Transverse colon (tissue), 4 donors: Measurements from ENCODE around the gene GPR39. TPM values are rescaled to one million over a fixed set of nuclear protein-coding genes. Genes with fewer than 3 reads are reported as not detected.

Experiments
- DNase-seq: peaks from one replicate; pipeline ENCODE4 v3.0.0-alpha.2; 2019
- H3K27ac ChIP-seq, 4 donors: fragments of 200-600 bp; sonication (generic); 2 replicates each; pipeline ENCODE4 v1.5.1; 2016 to 2018; ENCODE audit warnings: inconsistent platforms in 4 of 4
- H3K27me3 ChIP-seq: fragments of 200-600 bp; sonication (generic); 2 replicates; pipeline ENCODE4 v1.5.1; 2017; ENCODE audit warnings: inconsistent platforms
- H3K36me3 ChIP-seq, 4 donors: fragments of 200-600 bp; sonication (generic); 2 replicates each; pipeline ENCODE4 v1.5.1; 2017 to 2019; ENCODE audit warnings: inconsistent platforms in 4 of 4
- H3K4me1 ChIP-seq, 4 donors: fragments of 200-600 bp; sonication (generic); 2 replicates each; pipeline ENCODE4 v1.5.1; 2017 to 2020; ENCODE audit warnings: inconsistent platforms in 4 of 4
- H3K4me3 ChIP-seq, 4 donors: fragments of 200-600 bp; sonication (generic); 1 replicate in 1 of 4; 2 replicates in 3 of 4; pipeline versions ENCODE4 v1.5.1 to v1.6.1; 2017 to 2019; ENCODE audit warnings: inconsistent platforms in 4 of 4
- H3K9me3 ChIP-seq, 2 donors: fragments of 200-600 bp; sonication (generic); 2 replicates each; pipeline ENCODE4 v1.5.1; 2017 to 2019; ENCODE audit warnings: inconsistent platforms in 2 of 2
- EP300 ChIP-seq: sonication (generic); formaldehyde crosslinking; IDR thresholded peaks from one replicate; pipeline ENCODE4 v1.6.1; 2017; ENCODE audit warnings: antibody characterized with exemption, low read depth
- POLR2A ChIP-seq: fragments of 450-650 bp; IDR thresholded peaks from one replicate; pipeline ENCODE4 v1.6.1; 2016; ENCODE audit warnings: antibody characterized with exemption, mild to moderate bottlenecking, moderate library complexity
- POLR2AphosphoS5 ChIP-seq, 3 donors: sonication (generic); formaldehyde crosslinking; IDR thresholded peaks; one replicate each; pipeline ENCODE4 v1.6.1; 2016; ENCODE audit warnings: antibody characterized with exemption in 3 of 3
- WGBS, 2 donors: methylation state at CpG; one replicate each; pipeline ENCODE4 v1.1.5; 2018; ENCODE audit warnings: low coverage in 1 of 2; 5-methylcytosine and 5-hydroxymethylcytosine counted together
- in situ Hi-C, 4 donors: fragments of 200-750 bp; cut with MboI; loops; one replicate each; pipeline versions ENCODE4 v1.15.0 to v1.15.1; 2017; ENCODE audit warnings: low sequenced_read_pairs in 3 of 4, low pct_ligation_motif_present in 1 of 4, low pct_unique_long_range_greater_than_20kb in 1 of 4
- intact Hi-C: fragments of 100-400 bp; cut with DNase I; formaldehyde crosslinking; loops from one replicate; pipeline ENCODE4 v1.15.1; 2023; ENCODE audit warnings: low total_unique reads
- total RNA-seq, 4 donors: library from RNA; depleted of rRNA; stranded (reverse); fragments of >200 nt; gene quantifications; one replicate each; pipeline ENCODE4 v1.1.0, GENCODE V29; 2016
- TF ChIP-seq, protein P1 (sequence below), 5 experiments: fragments of 200-600 bp in 3 of 5; fragments of 450-650 bp in 2 of 5; sonication (generic) in 3 of 5; IDR thresholded peaks; 1 replicate in 2 of 5; 2 replicates in 3 of 5; pipeline ENCODE4 v1.5.1; 2016 to 2017; ENCODE audit warnings: antibody characterized with exemption in 5 of 5, inconsistent platforms in 3 of 5, mild to moderate bottlenecking in 2 of 5, moderate library complexity in 1 of 5

Gene GPR39
- total RNA-seq, 4 donors from 2014 or later = 26.3 to 85.3 (median 39.6) TPM

DNA sequence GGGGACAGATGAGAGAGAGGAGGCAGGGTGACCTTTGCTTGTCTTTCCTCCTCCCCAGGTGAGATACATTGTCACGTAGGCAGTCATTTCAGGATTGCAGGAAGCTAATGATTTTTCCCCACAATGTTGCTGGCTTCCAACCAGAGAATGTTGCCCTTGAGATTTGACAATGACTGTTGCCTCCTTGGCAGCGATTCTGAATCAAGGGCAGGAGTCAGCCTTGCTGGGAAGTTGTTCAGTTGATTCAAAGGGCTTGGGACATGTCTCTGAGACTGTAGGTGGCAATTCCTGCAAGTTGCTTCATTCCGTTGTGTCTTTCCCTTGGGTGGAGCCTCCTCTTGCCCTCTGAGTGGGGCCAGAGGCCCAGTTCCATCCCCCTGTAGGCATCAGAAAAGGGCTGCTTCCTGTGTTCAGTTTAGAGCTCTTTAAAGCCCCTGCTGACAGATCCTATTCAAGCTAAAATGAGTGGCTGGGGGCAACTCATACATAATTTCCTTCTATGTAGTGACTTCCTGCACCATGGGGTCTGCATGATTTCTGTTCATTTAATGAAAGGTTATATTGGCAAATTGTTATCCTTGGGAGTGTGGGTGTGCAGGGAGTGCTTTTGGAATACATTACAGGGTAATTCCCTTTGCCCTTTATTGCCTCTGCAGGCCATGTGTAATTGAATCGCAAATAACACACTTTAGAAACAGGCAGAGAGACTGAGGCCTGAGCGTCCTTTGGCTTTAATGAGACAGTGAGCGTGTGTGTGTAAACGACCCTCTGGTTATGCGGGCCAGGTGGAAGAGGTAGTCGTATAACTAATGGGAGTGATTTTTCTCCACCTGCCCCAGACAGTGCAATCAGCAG is 52.4 kb downstream of the GPR39 start:
- intact Hi-C loops (no loop called here), in situ Hi-C loops (no loop called here)
- no peak overlapping the region for H3K4me3 ChIP-seq
- H3K9me3 ChIP-seq = peaks cover 20 to 37% of the 10 kb centered on the region in 2 donors
- no peaks in the 10 kb centered on the region for H3K27me3 ChIP-seq
- peaks cover 0 to 4% (median 0%) of the 10 kb centered on the region in 4 donors for H3K36me3 ChIP-seq
- H3K27ac ChIP-seq = no peak overlapping the region
- TF ChIP-seq, protein P1, sequence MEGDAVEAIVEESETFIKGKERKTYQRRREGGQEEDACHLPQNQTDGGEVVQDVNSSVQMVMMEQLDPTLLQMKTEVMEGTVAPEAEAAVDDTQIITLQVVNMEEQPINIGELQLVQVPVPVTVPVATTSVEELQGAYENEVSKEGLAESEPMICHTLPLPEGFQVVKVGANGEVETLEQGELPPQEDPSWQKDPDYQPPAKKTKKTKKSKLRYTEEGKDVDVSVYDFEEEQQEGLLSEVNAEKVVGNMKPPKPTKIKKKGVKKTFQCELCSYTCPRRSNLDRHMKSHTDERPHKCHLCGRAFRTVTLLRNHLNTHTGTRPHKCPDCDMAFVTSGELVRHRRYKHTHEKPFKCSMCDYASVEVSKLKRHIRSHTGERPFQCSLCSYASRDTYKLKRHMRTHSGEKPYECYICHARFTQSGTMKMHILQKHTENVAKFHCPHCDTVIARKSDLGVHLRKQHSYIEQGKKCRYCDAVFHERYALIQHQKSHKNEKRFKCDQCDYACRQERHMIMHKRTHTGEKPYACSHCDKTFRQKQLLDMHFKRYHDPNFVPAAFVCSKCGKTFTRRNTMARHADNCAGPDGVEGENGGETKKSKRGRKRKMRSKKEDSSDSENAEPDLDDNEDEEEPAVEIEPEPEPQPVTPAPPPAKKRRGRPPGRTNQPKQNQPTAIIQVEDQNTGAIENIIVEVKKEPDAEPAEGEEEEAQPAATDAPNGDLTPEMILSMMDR (IDR thresholded peaks at IDR 0.05) = no peak
- no peak for TF ChIP-seq POLR2A
- TF ChIP-seq EP300 = no peak
- no peak for TF ChIP-seq POLR2AphosphoS5 (IDR thresholded peaks at IDR 0.05)
- WGBS, 2 donors = 79 to 83% methylated on average over 2 to 9 of the region's 9 CpGs
- H3K4me1 ChIP-seq = no peaks in the 10 kb centered on the region
- DNase-seq = no peak

DNA sequence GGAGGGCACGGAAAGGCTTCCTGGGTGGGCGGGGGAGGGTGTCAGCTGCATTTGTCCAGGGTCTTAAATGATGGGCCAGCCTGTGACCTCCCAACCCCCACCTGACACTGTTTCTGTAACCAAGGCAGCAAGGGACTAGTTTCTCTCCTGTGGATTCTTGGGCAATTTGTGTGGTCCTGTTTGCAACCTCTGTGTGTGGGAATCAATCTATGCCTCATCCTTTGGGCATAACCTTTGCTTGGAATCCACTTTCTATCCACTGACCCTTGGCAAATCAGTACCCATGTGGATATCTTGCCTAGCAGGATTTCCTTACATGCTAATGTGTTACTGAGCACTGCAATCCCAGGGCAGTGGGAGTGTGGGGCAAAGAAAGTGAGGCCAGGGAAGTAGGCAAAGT is 54.1 kb downstream of the GPR39 start:
- DNase-seq = no peak
- H3K27me3 ChIP-seq = no peaks in the 10 kb centered on the region
- H3K4me1 ChIP-seq = no peaks in the 10 kb centered on the region
- H3K4me3 ChIP-seq = no peak overlapping the region
- peaks cover 12 to 24% of the 10 kb centered on the region in 2 donors for H3K9me3 ChIP-seq
- 74 to 93% methylated on average over 2 of the region's 2 CpGs for WGBS, 2 donors
- no peak overlapping the region for H3K27ac ChIP-seq
- intact Hi-C loops (no loop called here), in situ Hi-C loops (no loop called here)
- TF ChIP-seq, protein P1 (IDR thresholded peaks at IDR 0.05) = no peak
- no peak for TF ChIP-seq POLR2AphosphoS5 (IDR thresholded peaks at IDR 0.05)
- TF ChIP-seq POLR2A = no peak
- no peak for TF ChIP-seq EP300
- peaks cover 0 to 2% (median 0%) of the 10 kb centered on the region in 4 donors for H3K36me3 ChIP-seq

DNA sequence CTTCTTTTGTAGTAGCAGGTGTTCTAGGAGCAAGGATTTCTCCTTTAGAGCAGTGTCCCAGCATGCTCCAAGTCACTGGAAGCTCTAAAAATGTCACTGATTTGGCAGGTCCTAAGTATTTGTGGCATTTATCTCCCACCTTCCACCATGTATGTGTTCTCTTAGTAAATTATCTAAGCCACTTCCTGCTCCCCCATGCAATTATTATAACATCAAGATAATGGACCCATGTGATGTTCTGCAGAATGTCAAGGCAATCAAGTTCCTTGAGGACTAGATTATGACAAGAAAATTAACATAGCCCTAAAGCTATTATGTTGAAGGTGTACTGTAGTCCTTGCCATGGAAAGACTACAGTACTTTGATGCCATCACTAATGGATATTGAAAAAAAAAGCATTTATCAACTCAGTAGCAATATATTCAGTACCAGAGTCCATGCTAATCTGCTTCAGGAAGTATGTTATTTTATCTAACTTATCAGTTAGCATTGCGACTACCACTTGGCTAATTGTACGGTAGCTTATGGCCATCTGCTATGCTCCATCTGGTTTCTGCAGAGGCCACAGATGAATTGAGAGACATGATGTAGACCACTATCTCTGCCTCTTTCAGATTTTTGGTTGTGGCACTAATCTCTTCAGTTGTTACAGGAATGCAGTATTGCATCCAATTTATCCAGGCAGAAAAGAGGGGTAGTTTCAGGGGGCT is 56.7 kb downstream of the GPR39 start:
- intact Hi-C loops (no loop called here), in situ Hi-C loops (no loop called here)
- no peak for DNase-seq
- 93% methylated on average over 2 of the region's 2 CpGs; no CpG with 5 or more reads in 1 of the 2 donors for WGBS, 2 donors
- TF ChIP-seq EP300 (no peak), POLR2AphosphoS5 (IDR thresholded peaks at IDR 0.05) (no peak), POLR2A (no peak)
- TF ChIP-seq, protein P1 (IDR thresholded peaks at IDR 0.05) = no peak
- H3K27me3 ChIP-seq = no peaks in the 10 kb centered on the region
- no peaks in the 10 kb centered on the region for H3K9me3 ChIP-seq
- H3K36me3 ChIP-seq = no peaks in the 10 kb centered on the region
- H3K4me3 ChIP-seq = no peak overlapping the region
- no peak overlapping the region for H3K27ac ChIP-seq
- H3K4me1 ChIP-seq = no peaks in the 10 kb centered on the region

DNA sequence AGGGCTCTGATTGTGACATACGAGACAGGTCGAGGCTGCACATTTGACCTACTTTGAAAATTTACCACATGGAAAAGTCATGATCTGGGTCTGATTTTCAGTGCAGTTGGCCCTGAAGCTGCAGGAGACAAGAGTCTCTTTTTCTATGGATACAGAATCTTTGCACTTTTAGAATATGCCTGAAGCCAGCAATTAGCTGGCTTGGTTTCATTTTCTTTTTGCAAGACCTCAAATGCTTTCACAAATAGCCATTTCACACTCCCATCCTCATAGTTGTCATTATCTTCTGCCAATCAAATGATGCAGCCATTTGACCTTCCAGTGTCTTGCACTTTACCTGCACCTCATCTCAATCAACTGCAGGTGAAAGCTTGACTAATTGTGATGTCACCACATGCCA is 59.0 kb downstream of the GPR39 start:
- no peaks in the 10 kb centered on the region for H3K27me3 ChIP-seq
- H3K36me3 ChIP-seq = no peaks in the 10 kb centered on the region
- in situ Hi-C loops = no loop called here
- intact Hi-C loops = no loop called here
- H3K27ac ChIP-seq = no peak overlapping the region
- H3K4me3 ChIP-seq = no peak overlapping the region
- TF ChIP-seq, protein P1 (IDR thresholded peaks at IDR 0.05) = no peak
- H3K4me1 ChIP-seq = no peaks in the 10 kb centered on the region
- DNase-seq = no peak
- no peaks in the 10 kb centered on the region for H3K9me3 ChIP-seq
- WGBS, 2 donors = 98% methylated on average over 2 of the region's 2 CpGs; no CpG with 5 or more reads in 1 of the 2 donors
